Measurements from ENCODE around the gene USH1G. TPM values are rescaled to one million over a fixed set of nuclear protein-coding genes. Genes with fewer than 3 reads are reported as not detected.

The USH1G gene
- total and polyA plus RNA-seq, 5 experiments from 2014 or later = not detected

GRCh38 chr17:74937064-74938051 lies 14.3 kb upstream of the USH1G start:
- H3K27me3 Mint-ChIP-seq = peaks cover 28 to 83% (median 54%) of the 10 kb centered on the region in 5 donors
- H3K4me1 Mint-ChIP-seq = peaks cover 0 to 6% (median 2%) of the 10 kb centered on the region in 4 donors
- POLR2A ChIA-PET = interaction anchor here (0.6 kb wide), 1 partner anchor 293 kb away, joined by 3 read pairs; no protein-coding TSS in a partner anchor
- no peak overlapping the region for H3K4me3 Mint-ChIP-seq
- peaks cover 0 to 3% (median 0%) of the 10 kb centered on the region in 9 donors for H3K9me3 Mint-ChIP-seq
- ATAC-seq = no peak
- no peak overlapping the region for H3K27ac Mint-ChIP-seq
- DNase-seq = no peak
- H3K36me3 Mint-ChIP-seq = no peaks in the 10 kb centered on the region

DNA sequence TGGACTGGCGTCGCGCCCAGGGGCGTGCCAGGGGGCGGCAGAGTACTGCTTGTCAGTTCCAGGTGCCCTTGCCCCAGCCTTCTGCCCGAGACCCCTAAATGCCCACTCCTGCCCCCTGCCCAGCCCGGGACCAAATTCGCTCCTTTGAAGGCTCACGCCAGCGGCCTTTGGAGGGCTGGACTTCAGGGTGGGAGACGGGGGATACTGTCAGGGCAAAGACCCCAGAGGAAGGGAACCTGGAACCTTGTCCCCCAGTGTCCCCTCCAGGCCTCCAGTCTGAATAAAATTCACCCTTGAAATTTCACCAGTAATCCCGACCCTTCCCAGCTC lies 13.4 kb upstream of the USH1G start:
- ATAC-seq (no peak), DNase-seq (no peak)
- Mint-ChIP-seq H3K4me3 (no peak overlapping the region), H3K36me3 (no peaks in the 10 kb centered on the region), H3K27ac (no peak overlapping the region), H3K27me3 (peaks cover 31 to 81% (median 55%) of the 10 kb centered on the region in 5 donors), H3K4me1 (peaks cover 0 to 6% (median 2%) of the 10 kb centered on the region in 4 donors), H3K9me3 (peaks cover 0 to 3% (median 0%) of the 10 kb centered on the region in 9 donors)
- POLR2A ChIA-PET = interaction anchor here (0.6 kb wide), 1 partner anchor 294 kb away, joined by 3 read pairs; no protein-coding TSS in a partner anchor

- ATAC-seq (peak; percentile 18 to 33), DNase-seq (no peak)
- Mint-ChIP-seq H3K27me3 (peaks cover 35 to 84% (median 59%) of the 10 kb centered on the region in 5 donors), H3K27ac (no peak within 1 kb of the TSS), H3K36me3 (no peaks in the 10 kb centered on the region), H3K4me1 (peaks cover 0 to 6% (median 2%) of the 10 kb centered on the region in 4 donors), H3K4me3 (peak within 1 kb of the TSS in 2 of 10 donors; percentile 39 to 44), H3K9me3 (peaks cover 0 to 3% (median 0%) of the 10 kb centered on the region in 9 donors)
- POLR2A ChIA-PET = no interaction called here
Observed at GRCh38 chr17:74935585-74936469, 12.8 kb upstream of the USH1G start, which contains the start of gene OTOP3. TSS of gene OTOP3 (plus strand) at chr17:74935898. CDS start at chr17:74935922, 24 bp downstream.

DNA sequence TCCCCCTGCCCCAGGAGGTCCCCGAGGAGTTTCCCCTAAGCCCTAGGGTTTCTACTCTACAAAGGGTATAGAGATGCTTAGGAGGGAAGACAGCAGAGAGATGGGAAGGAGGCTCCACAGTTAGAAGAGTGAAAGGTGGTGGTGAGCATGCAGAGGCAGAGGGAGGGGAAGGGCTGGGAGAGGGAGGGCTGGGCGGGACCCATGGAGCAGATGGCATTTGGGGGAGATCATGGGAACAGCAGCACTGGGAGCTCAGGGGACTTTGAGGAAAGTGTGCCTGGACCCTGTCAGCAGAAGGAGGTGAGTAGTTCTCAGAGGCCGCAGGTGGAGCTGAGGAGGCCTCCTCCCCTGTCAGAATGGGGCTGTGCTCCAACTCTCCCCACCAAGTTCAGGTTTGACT lies 12.0 kb upstream of the USH1G start:
- DNase-seq (no peak), ATAC-seq (no peak)
- Mint-ChIP-seq H3K9me3 (peaks cover 0 to 3% (median 0%) of the 10 kb centered on the region in 9 donors), H3K27me3 (peaks cover 36 to 85% (median 63%) of the 10 kb centered on the region in 5 donors), H3K4me3 (peak overlapping the region in 2 of 10 donors; percentile 39 to 44), H3K4me1 (peaks cover 0 to 6% (median 2%) of the 10 kb centered on the region in 4 donors), H3K27ac (no peak overlapping the region), H3K36me3 (no peaks in the 10 kb centered on the region)
- POLR2A ChIA-PET = no interaction called here

DNA sequence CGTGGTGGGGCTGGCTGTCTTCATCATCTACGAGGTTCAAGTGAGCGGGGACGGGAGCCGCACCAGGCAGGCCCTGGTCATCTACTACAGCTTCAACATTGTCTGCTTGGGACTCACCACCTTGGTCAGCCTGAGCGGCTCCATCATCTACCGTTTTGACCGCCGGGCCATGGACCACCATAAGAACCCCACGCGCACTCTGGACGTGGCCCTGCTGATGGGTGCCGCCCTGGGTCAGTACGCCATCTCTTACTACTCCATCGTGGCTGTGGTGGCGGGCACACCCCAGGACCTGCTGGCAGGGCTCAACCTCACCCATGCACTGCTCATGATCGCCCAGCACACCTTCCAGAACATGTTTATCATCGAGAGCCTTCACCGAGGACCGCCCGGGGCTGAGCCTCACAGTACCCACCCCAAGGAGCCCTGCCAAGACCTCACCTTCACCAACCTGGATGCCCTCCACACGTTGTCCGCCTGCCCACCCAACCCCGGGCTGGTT lies 7.5 kb upstream of the USH1G start:
- POLR2A ChIA-PET = no interaction called here
- Mint-ChIP-seq H3K9me3 (peaks cover 0 to 3% (median 0%) of the 10 kb centered on the region in 9 donors), H3K27ac (no peak overlapping the region), H3K36me3 (peaks cover 0 to 2% (median 0%) of the 10 kb centered on the region in 3 donors), H3K27me3 (peaks cover 27 to 90% (median 58%) of the 10 kb centered on the region in 5 donors), H3K4me1 (no peaks in the 10 kb centered on the region), H3K4me3 (no peak overlapping the region)
- DNase-seq = no peak
- no peak for ATAC-seq

GRCh38 chr17:74928786-74929185 lies 5.7 kb upstream of the USH1G start:
- ATAC-seq (no peak), DNase-seq (no peak)
- peaks cover 0 to 7% (median 0%) of the 10 kb centered on the region in 3 donors for H3K36me3 Mint-ChIP-seq
- H3K27ac Mint-ChIP-seq = peak overlapping the region in 1 of 10 donors; percentile 53
- no peak overlapping the region for H3K4me3 Mint-ChIP-seq
- no peaks in the 10 kb centered on the region for H3K9me3 Mint-ChIP-seq
- peaks cover 31 to 93% (median 65%) of the 10 kb centered on the region in 5 donors for H3K27me3 Mint-ChIP-seq
- POLR2A ChIA-PET = no interaction called here
- H3K4me1 Mint-ChIP-seq = peaks cover 4 to 10% (median 6%) of the 10 kb centered on the region in 4 donors

- H3K4me3 Mint-ChIP-seq = peak overlapping the region in 3 of 10 donors; percentile 48 to 68 (median 57)
- ATAC-seq = no peak
- POLR2A ChIA-PET = no interaction called here
- peaks cover 20 to 86% (median 46%) of the 10 kb centered on the region in 5 donors for H3K27me3 Mint-ChIP-seq
- no peaks in the 10 kb centered on the region for H3K9me3 Mint-ChIP-seq
- peaks cover 8 to 18% (median 14%) of the 10 kb centered on the region in 4 donors for H3K4me1 Mint-ChIP-seq
- H3K36me3 Mint-ChIP-seq = peaks cover 0 to 7% (median 0%) of the 10 kb centered on the region in 3 donors
- no peak for DNase-seq
- no peak overlapping the region for H3K27ac Mint-ChIP-seq
Observed at GRCh38 chr17:74925242-74925641, 2.2 kb upstream of the USH1G start.

DNA sequence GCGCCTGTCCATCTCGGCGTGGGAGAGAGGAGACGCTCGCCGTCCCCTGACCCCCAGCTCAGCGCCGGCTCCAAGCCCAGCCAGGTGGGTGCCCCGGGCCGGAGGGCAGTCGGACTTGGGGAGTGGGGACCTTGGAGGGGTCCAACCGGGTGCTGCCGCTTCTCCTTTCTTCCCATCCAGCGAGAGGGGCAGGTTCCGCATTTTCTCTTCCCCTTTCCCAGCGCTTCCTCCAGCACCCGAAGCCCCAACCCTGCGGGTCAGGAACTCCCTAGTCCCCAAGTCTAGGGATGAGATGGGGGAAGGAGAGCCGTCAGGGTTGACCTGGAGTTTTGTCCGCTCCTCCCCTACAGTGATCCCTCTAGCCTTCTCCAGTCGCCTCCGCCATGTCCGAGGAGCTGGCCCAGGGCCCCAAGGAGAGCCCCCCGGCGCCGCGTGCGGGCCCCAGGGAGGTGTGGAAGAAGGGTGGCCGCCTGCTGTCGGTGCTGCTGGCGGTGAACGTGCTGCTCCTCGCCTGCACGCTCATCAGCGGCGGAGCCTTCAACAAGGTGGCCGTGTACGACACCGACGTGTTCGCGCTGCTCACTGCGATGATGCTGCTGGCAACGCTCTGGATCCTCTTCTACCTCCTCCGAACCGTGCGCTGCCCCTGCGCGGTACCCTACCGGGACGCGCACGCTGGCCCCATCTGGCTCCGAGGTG lies 1.3 kb upstream of the USH1G start, which contains the start of gene OTOP2:
TSS of gene OTOP2 (plus strand) at position 24 of the 699 bp plus-strand sequence. CDS start at position 384, 360 bp downstream.
- no peaks in the 10 kb centered on the region for H3K9me3 Mint-ChIP-seq

DNA sequence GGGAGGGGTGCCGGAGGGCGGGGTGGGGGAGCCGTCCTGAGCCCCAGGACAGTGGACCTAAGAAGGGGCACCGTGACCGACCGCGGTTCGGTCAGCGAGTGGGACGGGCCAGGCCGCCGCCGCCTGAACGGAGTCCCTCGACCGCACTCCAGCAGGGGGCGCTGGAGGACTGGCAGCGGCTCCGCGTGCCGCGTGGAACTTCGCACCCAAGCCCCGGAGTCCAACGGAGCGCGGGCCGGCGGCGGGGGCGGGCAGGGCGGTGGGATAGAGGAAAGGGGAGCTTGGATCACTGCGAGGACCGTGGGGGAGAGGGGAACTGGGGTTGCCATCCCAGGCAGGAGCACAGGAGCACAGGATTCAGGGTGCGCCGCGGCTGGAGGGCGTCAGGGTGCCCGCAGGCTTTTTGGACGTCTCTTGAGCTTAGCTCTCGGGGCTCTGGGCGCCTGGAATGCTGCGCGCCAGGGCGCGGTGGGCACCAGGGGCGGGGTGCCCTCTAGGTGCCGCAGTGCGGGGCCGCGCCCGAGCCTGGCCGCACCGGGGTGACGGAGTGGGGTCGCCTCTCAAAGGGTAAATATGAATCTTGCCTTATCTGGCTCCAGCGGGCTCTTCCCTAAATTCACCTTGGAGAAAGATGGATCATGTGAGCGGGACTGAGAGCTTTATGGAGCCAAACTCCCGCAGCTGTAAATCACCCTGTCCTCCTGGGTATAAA lies 639 bp upstream of the USH1G start:
- Mint-ChIP-seq H3K4me1 (peaks cover 8 to 18% (median 14%) of the 10 kb centered on the region in 4 donors), H3K27me3 (peaks cover 19 to 88% (median 40%) of the 10 kb centered on the region in 5 donors), H3K36me3 (peaks cover 0 to 5% (median 0%) of the 10 kb centered on the region in 3 donors), H3K9me3 (no peaks in the 10 kb centered on the region), H3K4me3 (peak overlapping the region; percentile 37 to 73 (median 58)), H3K27ac (no peak overlapping the region)
- POLR2A ChIA-PET = interaction anchor here (0.6 kb wide), 1 partner anchor 590 kb away, joined by 5 read pairs; no protein-coding TSS in a partner anchor
- peak; percentile 76 to 83 for ATAC-seq
- peak; percentile 43 to 81 (median 70) for DNase-seq

More for the DNA sequence above, 1.3 kb upstream of the USH1G start, which contains the start of gene OTOP2:
- Mint-ChIP-seq H3K36me3 (peaks cover 0 to 5% (median 0%) of the 10 kb centered on the region in 3 donors), H3K4me1 (peaks cover 8 to 18% (median 14%) of the 10 kb centered on the region in 4 donors), H3K4me3 (peak within 1 kb of the TSS; percentile 41 to 76 (median 68)), H3K27ac (peak within 1 kb of the TSS in 1 of 10 donors; percentile 48), H3K27me3 (peaks cover 20 to 85% (median 43%) of the 10 kb centered on the region in 5 donors)
- DNase-seq = peak in 2 of 10 donors; percentile 18 to 22
- POLR2A ChIA-PET = no interaction called here
- peak; percentile 28 to 35 for ATAC-seq

- Mint-ChIP-seq H3K27me3 (peaks cover 15 to 81% (median 30%) of the 10 kb centered on the region in 5 donors), H3K36me3 (peaks cover 0 to 5% (median 0%) of the 10 kb centered on the region in 3 donors), H3K27ac (no peak overlapping the region), H3K4me3 (peak overlapping the region in 6 of 10 donors; percentile 38 to 75 (median 67)), H3K9me3 (no peaks in the 10 kb centered on the region), H3K4me1 (peaks cover 8 to 18% (median 14%) of the 10 kb centered on the region in 4 donors)
- ATAC-seq = no peak
- POLR2A ChIA-PET = no interaction called here
- DNase-seq = no peak
Observed at GRCh38 chr17:74922172-74922571, 883 bp downstream of the USH1G start.

GRCh38 chr17:74921769-74922168 lies 1.3 kb downstream of the USH1G start:
- POLR2A ChIA-PET = no interaction called here
- Mint-ChIP-seq H3K4me3 (no peak overlapping the region), H3K9me3 (no peaks in the 10 kb centered on the region), H3K36me3 (peaks cover 0 to 5% (median 0%) of the 10 kb centered on the region in 3 donors), H3K27me3 (peaks cover 15 to 81% (median 32%) of the 10 kb centered on the region in 5 donors), H3K27ac (no peak overlapping the region), H3K4me1 (peaks cover 8 to 18% (median 14%) of the 10 kb centered on the region in 4 donors)
- no peak for DNase-seq
- no peak for ATAC-seq

All from naive thymus-derived CD8-positive, alpha-beta T cell (primary cell).